ENCODE data around the gene MMEL1.

The MMEL1 gene

DNA sequence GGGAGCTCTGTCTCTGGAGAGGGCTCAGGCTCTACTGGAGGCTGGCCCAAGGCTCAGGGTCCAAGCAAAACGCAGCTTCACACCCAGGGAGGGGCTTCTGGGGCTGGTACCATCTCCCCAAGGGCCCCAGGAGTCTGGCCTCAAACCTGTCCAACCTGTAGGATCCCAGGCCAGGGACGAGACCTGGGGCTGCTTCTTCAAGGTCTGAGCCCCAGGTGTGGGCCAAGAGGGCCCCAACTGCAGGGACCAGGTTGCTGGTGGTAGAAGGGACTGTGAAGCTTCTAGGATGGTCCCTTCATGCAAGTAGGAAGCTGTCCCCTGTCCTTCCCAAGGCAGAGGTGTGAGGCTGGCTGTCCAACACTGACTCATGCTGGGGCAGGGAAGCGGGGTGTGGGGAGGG lies 7.8 kb upstream of the MMEL1 start:
- H3K4me1 ChIP-seq (ENCODE audit: control insufficient read depth in 1 of 2, insufficient read depth in 1 of 2, low read depth in 1 of 2, low read length in 1 of 2), result peaks cover 7 to 15% of the 10 kb centered on the region in 2 experiments
- H3K9me3 ChIP-seq, result peaks cover 13% of the 10 kb centered on the region
- no peak overlapping the region for H3K27ac ChIP-seq
- TF ChIP-seq, protein P1, sequence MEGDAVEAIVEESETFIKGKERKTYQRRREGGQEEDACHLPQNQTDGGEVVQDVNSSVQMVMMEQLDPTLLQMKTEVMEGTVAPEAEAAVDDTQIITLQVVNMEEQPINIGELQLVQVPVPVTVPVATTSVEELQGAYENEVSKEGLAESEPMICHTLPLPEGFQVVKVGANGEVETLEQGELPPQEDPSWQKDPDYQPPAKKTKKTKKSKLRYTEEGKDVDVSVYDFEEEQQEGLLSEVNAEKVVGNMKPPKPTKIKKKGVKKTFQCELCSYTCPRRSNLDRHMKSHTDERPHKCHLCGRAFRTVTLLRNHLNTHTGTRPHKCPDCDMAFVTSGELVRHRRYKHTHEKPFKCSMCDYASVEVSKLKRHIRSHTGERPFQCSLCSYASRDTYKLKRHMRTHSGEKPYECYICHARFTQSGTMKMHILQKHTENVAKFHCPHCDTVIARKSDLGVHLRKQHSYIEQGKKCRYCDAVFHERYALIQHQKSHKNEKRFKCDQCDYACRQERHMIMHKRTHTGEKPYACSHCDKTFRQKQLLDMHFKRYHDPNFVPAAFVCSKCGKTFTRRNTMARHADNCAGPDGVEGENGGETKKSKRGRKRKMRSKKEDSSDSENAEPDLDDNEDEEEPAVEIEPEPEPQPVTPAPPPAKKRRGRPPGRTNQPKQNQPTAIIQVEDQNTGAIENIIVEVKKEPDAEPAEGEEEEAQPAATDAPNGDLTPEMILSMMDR (IDR thresholded peaks at IDR 0.05), result no peak
- peaks cover 25% of the 10 kb centered on the region for H3K27me3 ChIP-seq
- H3K36me3 ChIP-seq, result no peaks in the 10 kb centered on the region
- no peak overlapping the region for H3K4me3 ChIP-seq (ENCODE audit: low read depth in 1 of 2, low read length in 1 of 2)

GRCh38 chr1:2639607-2640521 lies 7.0 kb upstream of the MMEL1 start:
- Histone ChIP-seq H3K4me1 (ENCODE audit: control insufficient read depth in 1 of 2, insufficient read depth in 1 of 2, low read depth in 1 of 2, low read length in 1 of 2) (peaks cover 7 to 15% of the 10 kb centered on the region in 2 experiments), H3K27ac (no peak overlapping the region)
- TF ChIP-seq, protein P1 (IDR thresholded peaks at IDR 0.05), result no peak

DNA sequence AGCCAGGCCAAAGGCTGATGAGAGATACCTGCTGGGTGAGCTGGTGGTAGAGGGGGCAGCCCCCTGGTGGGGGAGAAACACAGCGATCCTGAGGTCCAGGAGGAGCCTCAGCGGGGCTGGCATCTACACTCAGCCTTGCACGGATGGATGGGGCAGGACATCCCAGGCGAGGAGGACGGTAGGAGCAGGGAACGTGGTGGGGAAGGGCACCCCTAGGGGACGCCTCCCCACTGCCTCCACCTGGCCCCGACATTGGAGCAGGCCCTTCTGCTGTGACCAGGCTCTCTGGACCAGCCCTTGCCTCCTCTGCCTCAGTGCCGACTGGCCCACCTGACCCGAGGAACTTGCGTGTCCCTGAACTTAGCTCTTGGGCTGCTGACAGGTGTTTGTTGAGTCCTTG lies 6.4 kb upstream of the MMEL1 start:
- H3K36me3 ChIP-seq, result no peaks in the 10 kb centered on the region
- peaks cover 7 to 15% of the 10 kb centered on the region in 2 experiments for H3K4me1 ChIP-seq (ENCODE audit: control insufficient read depth in 1 of 2, insufficient read depth in 1 of 2, low read depth in 1 of 2, low read length in 1 of 2)
- H3K9me3 ChIP-seq, result peaks cover 13% of the 10 kb centered on the region
- peaks cover 19% of the 10 kb centered on the region for H3K27me3 ChIP-seq
- H3K27ac ChIP-seq, result no peak overlapping the region
- no peak overlapping the region for H3K4me3 ChIP-seq (ENCODE audit: low read depth in 1 of 2, low read length in 1 of 2)
- TF ChIP-seq, protein P1 (IDR thresholded peaks at IDR 0.05), result no peak

More at GRCh38 chr1:2639607-2640521, 7.0 kb upstream of the MMEL1 start:
- Histone ChIP-seq H3K36me3 (no peaks in the 10 kb centered on the region), H3K9me3 (peaks cover 13% of the 10 kb centered on the region), H3K27me3 (peaks cover 25% of the 10 kb centered on the region), H3K4me3 (ENCODE audit: low read depth in 1 of 2, low read length in 1 of 2) (no peak overlapping the region)

GRCh38 chr1:2638466-2639115 lies 5.8 kb upstream of the MMEL1 start:
- Histone ChIP-seq H3K27me3 (peaks cover 13% of the 10 kb centered on the region), H3K4me1 (ENCODE audit: control insufficient read depth in 1 of 2, insufficient read depth in 1 of 2, low read depth in 1 of 2, low read length in 1 of 2) (peaks cover 7 to 13% of the 10 kb centered on the region in 2 experiments), H3K4me3 (ENCODE audit: low read depth in 1 of 2, low read length in 1 of 2) (no peak overlapping the region), H3K27ac (no peak overlapping the region), H3K9me3 (peaks cover 13% of the 10 kb centered on the region), H3K36me3 (no peaks in the 10 kb centered on the region)
- TF ChIP-seq, protein P1 (IDR thresholded peaks at IDR 0.05), result no peak

GRCh38 chr1:2637442-2638145 lies 4.8 kb upstream of the MMEL1 start:
- H3K9me3 ChIP-seq, result peaks cover 13% of the 10 kb centered on the region
- H3K27me3 ChIP-seq, result peaks cover 9% of the 10 kb centered on the region
- no peak overlapping the region for H3K4me3 ChIP-seq (ENCODE audit: low read depth in 1 of 2, low read length in 1 of 2)
- peaks cover 7 to 8% of the 10 kb centered on the region in 2 experiments for H3K4me1 ChIP-seq (ENCODE audit: control insufficient read depth in 1 of 2, insufficient read depth in 1 of 2, low read depth in 1 of 2, low read length in 1 of 2)
- H3K27ac ChIP-seq, result no peak overlapping the region
- H3K36me3 ChIP-seq, result no peaks in the 10 kb centered on the region
- TF ChIP-seq, protein P1 (IDR thresholded peaks at IDR 0.05), result no peak

Data from neutrophil (primary cell).